Measurements from ENCODE around the gene LYAR.
"Not testable (repeated sequence)": the region's sequence is repeated elsewhere in the genome, so short reads cannot be mapped to it uniquely, and the experiment has no call there.

Gene LYAR

DNA sequence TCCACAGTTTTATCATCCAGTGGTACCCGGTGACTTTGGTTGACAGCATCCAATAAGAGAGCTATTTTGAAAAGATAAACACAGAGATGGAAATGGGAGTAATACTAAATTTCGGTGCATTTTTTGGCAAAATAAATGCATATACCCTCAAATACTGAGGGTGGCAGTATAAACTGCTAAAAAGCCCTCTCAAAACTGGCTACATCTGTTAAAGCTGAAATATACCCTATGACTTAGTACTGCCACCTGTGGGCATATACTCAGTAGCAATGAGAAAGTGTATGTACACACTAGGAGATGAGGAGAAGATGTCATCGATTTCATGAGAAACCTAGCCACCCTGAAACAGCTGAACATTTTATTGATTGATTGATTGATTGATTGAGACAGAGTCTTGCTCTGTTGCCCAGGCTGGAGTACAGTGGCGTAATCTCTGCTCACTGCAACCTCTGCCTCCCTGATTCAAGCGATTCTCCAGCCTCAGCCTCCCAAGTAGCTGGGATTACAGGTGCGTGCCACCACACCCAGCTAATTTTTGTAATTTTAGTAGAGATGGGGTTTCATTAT, 29.7 kb downstream of the LYAR start:
- DNase-seq (ENCODE audit: low read depth): peak; percentile 48

- DNase-seq (ENCODE audit: low read depth): no peak
Measured at GRCh38 chr4:4259484-4260100, 30.4 kb downstream of the LYAR start.

- not testable (repeated sequence) for DNase-seq (ENCODE audit: low read depth)
Measured at GRCh38 chr4:4257705-4258104, 32.2 kb downstream of the LYAR start.

- no peak for DNase-seq (ENCODE audit: low read depth)
Measured at GRCh38 chr4:4256799-4257198, 33.2 kb downstream of the LYAR start.

- DNase-seq (ENCODE audit: low read depth): no peak
Measured at GRCh38 chr4:4254666-4255065, 35.3 kb downstream of the LYAR start.

GRCh38 chr4:4254199-4254598, 35.8 kb downstream of the LYAR start:
- no peak for DNase-seq (ENCODE audit: low read depth)

GRCh38 chr4:4249866-4250265, 40.1 kb downstream of the LYAR start:
- DNase-seq (ENCODE audit: low read depth): no peak

DNA sequence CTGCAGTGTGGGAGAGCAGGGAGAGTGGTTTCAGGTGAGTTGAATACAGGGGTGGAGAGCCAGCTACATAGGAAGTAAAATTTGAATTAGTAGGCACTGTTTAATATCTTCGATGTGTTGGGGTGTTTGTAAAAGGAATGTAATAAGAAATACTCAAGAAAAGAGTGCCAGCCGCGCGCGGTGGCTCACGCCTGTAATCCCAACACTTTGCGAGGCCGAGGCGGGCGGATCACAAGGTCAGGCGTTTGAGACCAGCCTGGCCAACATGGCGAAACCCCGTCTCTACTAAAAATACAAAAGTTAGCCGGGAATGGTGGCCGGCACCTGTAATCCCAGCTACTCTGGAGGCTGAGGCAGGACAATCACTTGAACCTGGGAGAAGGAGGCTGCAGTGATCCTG, 40.6 kb downstream of the LYAR start:
- not testable (repeated sequence) for DNase-seq (ENCODE audit: low read depth)

GRCh38 chr4:4248885-4249203, 41.1 kb downstream of the LYAR start:
- DNase-seq (ENCODE audit: low read depth): peak; percentile 15

GRCh38 chr4:4248029-4248884, 41.7 kb downstream of the LYAR start, which contains the start of gene TMEM128:
Gene TMEM128, minus strand, starts transcription at chr4:4248223. Its CDS starts 21 bp downstream, at chr4:4248202.
- peak; percentile 86 for DNase-seq (ENCODE audit: low read depth)

DNA sequence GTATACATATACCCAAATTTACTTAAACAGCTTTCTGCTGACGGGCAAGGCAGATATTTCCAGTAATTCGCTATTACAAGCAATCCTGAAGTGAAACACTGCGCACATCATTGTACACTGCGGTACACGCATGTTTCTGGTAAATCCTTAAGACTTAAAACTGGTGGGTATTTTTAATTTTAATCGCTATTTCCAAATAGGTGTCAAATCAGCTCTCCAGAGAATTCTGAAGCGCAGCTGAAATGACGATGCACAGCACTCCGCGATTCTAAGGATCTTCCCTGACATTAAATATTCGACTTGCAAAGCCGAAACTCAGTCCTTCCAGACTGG, 42.3 kb downstream of the LYAR start:
- DNase-seq (ENCODE audit: low read depth): no peak

- no peak for DNase-seq (ENCODE audit: low read depth)
Measured at GRCh38 chr4:4245172-4245571, 44.8 kb downstream of the LYAR start.

GRCh38 chr4:4239551-4239950, 50.4 kb downstream of the LYAR start:
- DNase-seq (ENCODE audit: low read depth): not testable (repeated sequence)

DNA sequence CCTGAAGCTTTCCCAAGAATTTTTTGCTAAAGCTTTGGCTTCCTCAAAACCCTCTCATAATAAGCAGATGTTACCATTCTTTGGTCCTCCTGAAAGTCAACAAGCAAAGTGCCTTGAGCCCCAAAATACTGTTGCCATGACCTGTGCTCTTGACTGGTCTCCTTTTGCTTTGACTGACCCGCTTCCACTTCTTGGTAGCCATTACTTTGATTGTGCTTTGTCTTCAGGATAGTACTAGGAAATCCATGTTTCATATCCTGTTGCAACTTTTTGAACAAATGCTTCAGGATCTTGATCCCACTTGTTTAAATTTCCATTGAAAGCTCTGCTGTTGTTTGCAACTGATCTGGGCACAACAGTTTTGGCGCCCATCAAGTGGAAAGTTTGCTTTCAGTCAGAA, 56.3 kb downstream of the LYAR start:
- no peak for DNase-seq (ENCODE audit: low read depth)

GRCh38 chr4:4228356-4228668, 61.6 kb downstream of the LYAR start:
- no peak for DNase-seq (ENCODE audit: low read depth)

GRCh38 chr4:4227510-4228355, 62.2 kb downstream of the LYAR start:
- no peak for DNase-seq (ENCODE audit: low read depth)

DNA sequence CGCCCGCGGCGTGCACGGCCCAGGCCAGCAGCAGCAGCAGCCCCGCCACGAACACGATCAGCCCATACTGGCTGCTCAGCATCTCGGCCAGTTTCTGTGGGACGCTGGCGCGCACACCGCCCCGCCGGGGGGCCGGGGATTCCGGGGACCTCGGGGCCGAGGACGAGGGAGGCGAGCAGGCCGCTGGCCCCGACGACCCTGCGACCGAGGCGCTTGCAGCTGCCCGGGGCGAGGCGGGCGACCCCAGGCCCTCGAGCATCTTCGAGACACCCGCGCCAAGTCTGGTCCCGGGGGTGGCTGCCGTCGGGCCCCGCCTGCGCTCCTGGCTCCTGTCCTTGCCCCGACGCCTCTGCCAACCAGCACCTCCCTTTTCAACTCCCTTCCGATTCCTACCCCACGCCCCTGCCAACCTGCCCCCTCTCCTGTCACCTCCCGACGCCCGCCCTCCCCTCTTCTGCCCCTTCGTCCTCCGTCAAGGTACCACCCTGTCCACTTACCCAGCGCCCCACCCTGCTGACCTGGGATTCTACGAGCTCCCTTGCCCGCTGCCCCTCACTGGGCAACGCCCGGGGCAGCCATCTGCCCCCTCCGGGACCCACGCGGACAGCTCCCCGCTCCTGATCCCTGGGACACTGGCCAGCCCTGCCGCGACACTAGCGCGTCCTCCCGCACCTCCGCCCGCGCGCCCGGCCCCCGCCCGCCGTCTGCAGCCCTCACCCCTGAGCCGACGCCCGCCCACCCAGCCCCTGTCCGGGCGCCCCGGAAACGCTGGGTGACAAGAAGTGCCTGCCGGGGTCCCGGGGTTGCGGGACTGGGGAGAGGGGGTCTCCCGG, 63.1 kb downstream of the LYAR start, which contains the start of gene OTOP1:
Gene OTOP1, minus strand, starts transcription at position 324 of the 833 bp plus-strand sequence. Its CDS starts 65 bp downstream, at position 259.
- DNase-seq (ENCODE audit: low read depth): no peak

- DNase-seq (ENCODE audit: low read depth): no peak
Measured at GRCh38 chr4:4225915-4226605, 63.9 kb downstream of the LYAR start.
